ENCODE data around the gene COX8C.

- no peak for TF ChIP-seq POLR2A (IDR thresholded peaks at IDR 0.05)
- no peak for TF ChIP-seq CTCF (IDR thresholded peaks at IDR 0.05)
Observed at GRCh38 chr14:93368996-93369712, 22.2 kb downstream of the COX8C start.
